ENCODE data around the gene DYNLL2.

Gene DYNLL2

DNA sequence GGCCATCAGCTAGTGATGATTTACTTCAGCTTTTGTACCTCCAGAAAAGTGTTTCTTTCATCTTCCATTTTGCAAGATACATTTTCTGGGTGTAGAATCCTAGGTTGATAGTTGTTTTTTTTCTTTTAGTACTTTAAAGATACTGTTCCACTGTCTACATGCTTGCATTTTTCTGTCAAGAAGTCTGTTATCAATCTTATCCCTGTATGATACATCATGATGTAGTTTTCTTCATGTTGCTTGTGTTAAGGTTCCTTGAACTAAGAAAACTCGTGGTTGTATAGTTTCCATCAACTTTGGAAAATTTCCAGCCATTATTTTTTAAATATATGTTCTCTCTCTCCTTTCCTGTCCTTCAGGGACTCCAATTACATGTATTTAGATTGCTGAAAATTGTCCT is 24.1 kb downstream of the DYNLL2 start:
- Histone ChIP-seq H4K91ac (ENCODE audit: low read depth, low read length, poor library complexity) (no peak overlapping the region), H2BK5ac (ENCODE audit: low read length) (no peak overlapping the region), H2AFZ (ENCODE audit: low read length) (no peak overlapping the region), H3K36me3 (replicated peaks in 1 of 2; ENCODE audit: control insufficient read depth in 2 of 2, insufficient read depth in 2 of 2, low read length in 2 of 2) (no peaks in the 10 kb centered on the region), H2BK15ac (ENCODE audit: low read length) (no peak overlapping the region), H3K4me2 (ENCODE audit: insufficient read depth, low read length, poor library complexity, severe bottlenecking) (no peak overlapping the region), H3K14ac (ENCODE audit: low read length) (no peak overlapping the region), H3K4me3 (ENCODE audit: low read length in 2 of 2) (no peak overlapping the region), H3K9ac (ENCODE audit: low read depth, low read length, poor library complexity) (no peak overlapping the region), H2AK5ac (ENCODE audit: low read depth, low read length) (no peak overlapping the region), H2BK120ac (ENCODE audit: low read depth, low read length) (no peak overlapping the region), H3K4me1 (ENCODE audit: control insufficient read depth in 2 of 2, insufficient read depth in 1 of 2, low read depth in 1 of 2, low read length in 2 of 2) (no peaks in the 10 kb centered on the region), H2BK12ac (ENCODE audit: low read length) (no peak overlapping the region), H4K8ac (ENCODE audit: low read depth, low read length) (no peak overlapping the region), H3K4ac (ENCODE audit: low read length) (no peak overlapping the region), H3K18ac (ENCODE audit: low read length) (no peak overlapping the region), H3K27me3 (ENCODE audit: control insufficient read depth in 3 of 3, insufficient read depth in 3 of 3, low read depth in 1 of 3, low read length in 3 of 3) (peaks cover 0 to 2% (median 0%) of the 10 kb centered on the region in 3 experiments), H3K27ac (replicated peaks; ENCODE audit: low read length) (no peak overlapping the region), H3K9me3 (replicated peaks in 1 of 2; ENCODE audit: control insufficient read depth in 2 of 2, insufficient read depth in 1 of 2, low read depth in 1 of 2, low read length in 2 of 2) (peaks cover 0 to 8% of the 10 kb centered on the region in 2 donors), H3K23ac (ENCODE audit: low read depth, low read length, poor library complexity) (no peak overlapping the region), H3K79me1 (ENCODE audit: low read depth, low read length) (no peaks in the 10 kb centered on the region)
- no peak for DNase-seq (ENCODE audit: low spot score)
- no CpG with 5 or more reads among the region's 1 CpG for WGBS, 2 donors (ENCODE audit: extremely low coverage in 2 of 2, insufficient read length in 2 of 2, insufficient replicate concordance in 1 of 2)

GRCh38 chr17:58109197-58109596 is 26.0 kb downstream of the DYNLL2 start:
- Histone ChIP-seq H3K27me3 (ENCODE audit: control insufficient read depth in 3 of 3, insufficient read depth in 3 of 3, low read depth in 1 of 3, low read length in 3 of 3) (peaks cover 0 to 13% (median 0%) of the 10 kb centered on the region in 3 experiments), H3K79me1 (ENCODE audit: low read depth, low read length) (no peaks in the 10 kb centered on the region)

DNA sequence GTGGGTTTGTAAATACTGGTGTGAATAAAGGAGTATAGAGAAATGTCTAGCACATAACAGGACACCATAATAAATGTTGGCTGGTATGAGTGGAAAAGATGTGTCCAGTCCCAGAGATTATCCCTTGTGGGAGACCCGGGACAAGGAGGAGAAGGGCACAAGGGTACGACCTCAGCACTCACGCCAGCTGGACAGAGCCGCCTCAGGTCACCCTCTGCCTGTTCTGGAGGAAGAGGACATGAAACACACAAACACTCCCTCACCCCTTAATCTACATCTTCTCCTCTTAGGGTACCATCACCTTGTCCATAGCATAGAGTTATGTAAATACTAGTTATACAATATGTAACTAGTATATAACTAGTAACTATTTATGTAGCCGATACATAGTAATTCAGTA is 26.8 kb downstream of the DYNLL2 start:
- Histone ChIP-seq H3K4me3 (ENCODE audit: low read length in 2 of 2) (no peak overlapping the region), H3K79me1 (ENCODE audit: low read depth, low read length) (no peaks in the 10 kb centered on the region), H2AFZ (ENCODE audit: low read length) (no peak overlapping the region), H2BK15ac (ENCODE audit: low read length) (no peak overlapping the region), H3K18ac (ENCODE audit: low read length) (no peak overlapping the region), H2BK5ac (ENCODE audit: low read length) (no peak overlapping the region), H4K8ac (ENCODE audit: low read depth, low read length) (no peak overlapping the region), H3K14ac (ENCODE audit: low read length) (no peak overlapping the region), H3K4ac (ENCODE audit: low read length) (no peak overlapping the region), H2BK120ac (ENCODE audit: low read depth, low read length) (no peak overlapping the region), H3K23ac (ENCODE audit: low read depth, low read length, poor library complexity) (no peak overlapping the region), H2BK12ac (ENCODE audit: low read length) (no peak overlapping the region), H4K91ac (ENCODE audit: low read depth, low read length, poor library complexity) (no peak overlapping the region), H3K4me1 (ENCODE audit: control insufficient read depth in 2 of 2, insufficient read depth in 1 of 2, low read depth in 1 of 2, low read length in 2 of 2) (no peaks in the 10 kb centered on the region), H3K36me3 (replicated peaks in 1 of 2; ENCODE audit: control insufficient read depth in 2 of 2, insufficient read depth in 2 of 2, low read length in 2 of 2) (no peaks in the 10 kb centered on the region), H3K27ac (replicated peaks; ENCODE audit: low read length) (no peak overlapping the region), H2AK5ac (ENCODE audit: low read depth, low read length) (no peak overlapping the region), H3K9ac (ENCODE audit: low read depth, low read length, poor library complexity) (no peak overlapping the region), H3K4me2 (ENCODE audit: insufficient read depth, low read length, poor library complexity, severe bottlenecking) (no peak overlapping the region), H3K9me3 (replicated peaks in 1 of 2; ENCODE audit: control insufficient read depth in 2 of 2, insufficient read depth in 1 of 2, low read depth in 1 of 2, low read length in 2 of 2) (peaks cover 0 to 8% of the 10 kb centered on the region in 2 donors), H3K27me3 (ENCODE audit: control insufficient read depth in 3 of 3, insufficient read depth in 3 of 3, low read depth in 1 of 3, low read length in 3 of 3) (peaks cover 0 to 21% (median 0%) of the 10 kb centered on the region in 3 experiments)
- WGBS, 2 donors (ENCODE audit: extremely low coverage in 2 of 2, insufficient read length in 2 of 2, insufficient replicate concordance in 1 of 2): no CpG with 5 or more reads among the region's 5 CpGs
- no peak for DNase-seq (ENCODE audit: low spot score)

More at GRCh38 chr17:58109197-58109596, 26.0 kb downstream of the DYNLL2 start:
- no peak overlapping the region for H4K8ac ChIP-seq (ENCODE audit: low read depth, low read length)
- no peaks in the 10 kb centered on the region for H3K36me3 ChIP-seq (replicated peaks in 1 of 2; ENCODE audit: control insufficient read depth in 2 of 2, insufficient read depth in 2 of 2, low read length in 2 of 2)
- no peak overlapping the region for H4K91ac ChIP-seq (ENCODE audit: low read depth, low read length, poor library complexity)
- no peak overlapping the region for H3K27ac ChIP-seq (replicated peaks; ENCODE audit: low read length)
- no peak overlapping the region for H3K14ac ChIP-seq (ENCODE audit: low read length)
- no CpG with 5 or more reads among the region's 1 CpG for WGBS, 2 donors (ENCODE audit: extremely low coverage in 2 of 2, insufficient read length in 2 of 2, insufficient replicate concordance in 1 of 2)
- no peak overlapping the region for H2BK5ac ChIP-seq (ENCODE audit: low read length)
- no peak overlapping the region for H3K4me3 ChIP-seq (ENCODE audit: low read length in 2 of 2)
- no peak overlapping the region for H3K4me2 ChIP-seq (ENCODE audit: insufficient read depth, low read length, poor library complexity, severe bottlenecking)
- no peak overlapping the region for H2BK15ac ChIP-seq (ENCODE audit: low read length)
- no peak overlapping the region for H3K23ac ChIP-seq (ENCODE audit: low read depth, low read length, poor library complexity)
- no peak for DNase-seq (ENCODE audit: low spot score)
- H3K4ac ChIP-seq (ENCODE audit: low read length): no peak overlapping the region
- H2BK120ac ChIP-seq (ENCODE audit: low read depth, low read length): no peak overlapping the region
- H2AFZ ChIP-seq (ENCODE audit: low read length): no peak overlapping the region
- no peak overlapping the region for H3K9ac ChIP-seq (ENCODE audit: low read depth, low read length, poor library complexity)
- no peak overlapping the region for H2AK5ac ChIP-seq (ENCODE audit: low read depth, low read length)
- no peak overlapping the region for H2BK12ac ChIP-seq (ENCODE audit: low read length)
- peaks cover 0 to 8% of the 10 kb centered on the region in 2 donors for H3K9me3 ChIP-seq (replicated peaks in 1 of 2; ENCODE audit: control insufficient read depth in 2 of 2, insufficient read depth in 1 of 2, low read depth in 1 of 2, low read length in 2 of 2)
- no peak overlapping the region for H3K18ac ChIP-seq (ENCODE audit: low read length)
- no peaks in the 10 kb centered on the region for H3K4me1 ChIP-seq (ENCODE audit: control insufficient read depth in 2 of 2, insufficient read depth in 1 of 2, low read depth in 1 of 2, low read length in 2 of 2)

DNA sequence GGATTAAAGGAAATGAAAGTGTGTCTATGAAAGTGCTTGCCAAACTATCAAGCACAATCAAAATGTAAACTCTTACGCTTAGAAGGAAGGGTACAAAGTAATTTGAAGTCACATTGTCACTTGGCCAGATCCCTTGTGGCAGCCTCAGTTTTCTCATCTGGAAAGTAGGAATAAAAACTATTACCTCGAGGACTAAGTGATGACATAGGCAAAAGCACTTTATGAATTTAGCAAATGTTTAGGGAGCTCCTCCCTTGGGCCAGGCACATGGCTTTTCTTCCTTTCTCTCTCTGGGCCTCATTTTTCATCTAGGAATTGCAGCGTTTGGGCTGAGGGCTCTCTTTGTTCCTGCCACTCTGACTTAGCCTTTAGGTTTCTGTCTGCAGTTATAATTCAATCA is 28.5 kb downstream of the DYNLL2 start:
- no peak overlapping the region for H2AK5ac ChIP-seq (ENCODE audit: low read depth, low read length)
- no peak overlapping the region for H3K4me3 ChIP-seq (ENCODE audit: low read length in 2 of 2)
- H3K36me3 ChIP-seq (replicated peaks in 1 of 2; ENCODE audit: control insufficient read depth in 2 of 2, insufficient read depth in 2 of 2, low read length in 2 of 2): no peaks in the 10 kb centered on the region
- no peak overlapping the region for H3K14ac ChIP-seq (ENCODE audit: low read length)
- no peak overlapping the region for H3K9ac ChIP-seq (ENCODE audit: low read depth, low read length, poor library complexity)
- H3K4me1 ChIP-seq (ENCODE audit: control insufficient read depth in 2 of 2, insufficient read depth in 1 of 2, low read depth in 1 of 2, low read length in 2 of 2): no peaks in the 10 kb centered on the region
- H2BK12ac ChIP-seq (ENCODE audit: low read length): no peak overlapping the region
- H3K9me3 ChIP-seq (replicated peaks in 1 of 2; ENCODE audit: control insufficient read depth in 2 of 2, insufficient read depth in 1 of 2, low read depth in 1 of 2, low read length in 2 of 2): peaks cover 0 to 8% of the 10 kb centered on the region in 2 donors
- WGBS, 2 donors (ENCODE audit: extremely low coverage in 2 of 2, insufficient read length in 2 of 2, insufficient replicate concordance in 1 of 2): no CpG with 5 or more reads among the region's 3 CpGs
- no peak overlapping the region for H3K23ac ChIP-seq (ENCODE audit: low read depth, low read length, poor library complexity)
- H3K4me2 ChIP-seq (ENCODE audit: insufficient read depth, low read length, poor library complexity, severe bottlenecking): no peak overlapping the region
- H2BK15ac ChIP-seq (ENCODE audit: low read length): no peak overlapping the region
- H3K18ac ChIP-seq (ENCODE audit: low read length): no peak overlapping the region
- no peaks in the 10 kb centered on the region for H3K79me1 ChIP-seq (ENCODE audit: low read depth, low read length)
- no peak overlapping the region for H3K4ac ChIP-seq (ENCODE audit: low read length)
- no peak overlapping the region for H2BK120ac ChIP-seq (ENCODE audit: low read depth, low read length)
- no peak overlapping the region for H2BK5ac ChIP-seq (ENCODE audit: low read length)
- no peak overlapping the region for H4K91ac ChIP-seq (ENCODE audit: low read depth, low read length, poor library complexity)
- no peak overlapping the region for H4K8ac ChIP-seq (ENCODE audit: low read depth, low read length)
- H2AFZ ChIP-seq (ENCODE audit: low read length): no peak overlapping the region
- DNase-seq (ENCODE audit: low spot score): no peak
- H3K27me3 ChIP-seq (ENCODE audit: control insufficient read depth in 3 of 3, insufficient read depth in 3 of 3, low read depth in 1 of 3, low read length in 3 of 3): peaks cover 0 to 28% (median 0%) of the 10 kb centered on the region in 3 experiments
- no peak overlapping the region for H3K27ac ChIP-seq (replicated peaks; ENCODE audit: low read length)
